ENCODE results near the gene CRACR2A.

CRACR2A gene

GRCh38 chr12:3622021-3622821, 130.7 kb downstream of the CRACR2A start:
- no peak for DNase-seq (ENCODE audit: low read depth in 2 of 2, low spot score in 1 of 2)

GRCh38 chr12:3620856-3621255, 132.1 kb downstream of the CRACR2A start:
- DNase-seq (ENCODE audit: low read depth in 2 of 2, low spot score in 1 of 2) = no peak

GRCh38 chr12:3617565-3617964, 135.3 kb downstream of the CRACR2A start:
- DNase-seq (ENCODE audit: low read depth in 2 of 2, low spot score in 1 of 2) = no peak

- DNase-seq (ENCODE audit: low read depth in 2 of 2, low spot score in 1 of 2) = no peak
Measured at GRCh38 chr12:3615862-3616261, 137.0 kb downstream of the CRACR2A start.

GRCh38 chr12:3614806-3615466, 138.0 kb downstream of the CRACR2A start:
- no peak for DNase-seq (ENCODE audit: low read depth in 2 of 2, low spot score in 1 of 2)

- no peak for DNase-seq (ENCODE audit: low read depth in 2 of 2, low spot score in 1 of 2)
Measured at GRCh38 chr12:3613641-3614395, 139.1 kb downstream of the CRACR2A start.

- DNase-seq (ENCODE audit: low read depth in 2 of 2, low spot score in 1 of 2) = no peak
Measured at GRCh38 chr12:3611860-3612703, 140.8 kb downstream of the CRACR2A start.

- DNase-seq (ENCODE audit: low read depth in 2 of 2, low spot score in 1 of 2) = no peak
Measured at GRCh38 chr12:3607821-3608220, 145.1 kb downstream of the CRACR2A start.

- DNase-seq (ENCODE audit: low read depth in 2 of 2, low spot score in 1 of 2) = no peak
Measured at GRCh38 chr12:3607039-3607720, 145.7 kb downstream of the CRACR2A start.

GRCh38 chr12:3606128-3606527, 146.8 kb downstream of the CRACR2A start:
- DNase-seq (ENCODE audit: low read depth in 2 of 2, low spot score in 1 of 2) = no peak

- no peak for DNase-seq (ENCODE audit: low read depth in 2 of 2, low spot score in 1 of 2)
Measured at GRCh38 chr12:3605692-3606091, 147.2 kb downstream of the CRACR2A start.

- no peak for DNase-seq (ENCODE audit: low read depth in 2 of 2, low spot score in 1 of 2)
Measured at GRCh38 chr12:3604748-3605586, 147.9 kb downstream of the CRACR2A start.

- DNase-seq (ENCODE audit: low read depth in 2 of 2, low spot score in 1 of 2) = no peak
Measured at GRCh38 chr12:3604286-3604685, 148.6 kb downstream of the CRACR2A start.

- no peak for DNase-seq (ENCODE audit: low read depth in 2 of 2, low spot score in 1 of 2)
Measured at GRCh38 chr12:3603576-3603975, 149.3 kb downstream of the CRACR2A start.

GRCh38 chr12:3602488-3602887, 150.4 kb downstream of the CRACR2A start:
- DNase-seq (ENCODE audit: low read depth in 2 of 2, low spot score in 1 of 2) = no peak

- DNase-seq (ENCODE audit: low read depth in 2 of 2, low spot score in 1 of 2) = no peak
Measured at GRCh38 chr12:3601461-3602150, 151.3 kb downstream of the CRACR2A start.

GRCh38 chr12:3600951-3601350, 152.0 kb downstream of the CRACR2A start:
- no peak for DNase-seq (ENCODE audit: low read depth in 2 of 2, low spot score in 1 of 2)

- no peak for DNase-seq (ENCODE audit: low read depth in 2 of 2, low spot score in 1 of 2)
Measured at GRCh38 chr12:3600039-3600720, 152.7 kb downstream of the CRACR2A start.

Data from stimulated activated CD8-positive, alpha-beta memory T cell treated with anti-CD3 and anti-CD28 coated beads, Interleukin-4, amount 100 ng/mL, for 1 hour (primary cell).